Right hindlimb (tissue), 1 donor: ENCODE data around the gene RDH16.
A peak's percentile ranks its signal among the peaks of the same experiment; 100 is the strongest.

Source experiments
- DNase-seq: peaks from one replicate; pipeline ENCODE4 v3.0.0-alpha.2; 2018

Gene RDH16, protein sequence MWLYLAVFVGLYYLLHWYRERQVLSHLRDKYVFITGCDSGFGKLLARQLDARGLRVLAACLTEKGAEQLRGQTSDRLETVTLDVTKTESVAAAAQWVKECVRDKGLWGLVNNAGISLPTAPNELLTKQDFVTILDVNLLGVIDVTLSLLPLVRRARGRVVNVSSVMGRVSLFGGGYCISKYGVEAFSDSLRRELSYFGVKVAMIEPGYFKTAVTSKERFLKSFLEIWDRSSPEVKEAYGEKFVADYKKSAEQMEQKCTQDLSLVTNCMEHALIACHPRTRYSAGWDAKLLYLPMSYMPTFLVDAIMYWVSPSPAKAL

DNA sequence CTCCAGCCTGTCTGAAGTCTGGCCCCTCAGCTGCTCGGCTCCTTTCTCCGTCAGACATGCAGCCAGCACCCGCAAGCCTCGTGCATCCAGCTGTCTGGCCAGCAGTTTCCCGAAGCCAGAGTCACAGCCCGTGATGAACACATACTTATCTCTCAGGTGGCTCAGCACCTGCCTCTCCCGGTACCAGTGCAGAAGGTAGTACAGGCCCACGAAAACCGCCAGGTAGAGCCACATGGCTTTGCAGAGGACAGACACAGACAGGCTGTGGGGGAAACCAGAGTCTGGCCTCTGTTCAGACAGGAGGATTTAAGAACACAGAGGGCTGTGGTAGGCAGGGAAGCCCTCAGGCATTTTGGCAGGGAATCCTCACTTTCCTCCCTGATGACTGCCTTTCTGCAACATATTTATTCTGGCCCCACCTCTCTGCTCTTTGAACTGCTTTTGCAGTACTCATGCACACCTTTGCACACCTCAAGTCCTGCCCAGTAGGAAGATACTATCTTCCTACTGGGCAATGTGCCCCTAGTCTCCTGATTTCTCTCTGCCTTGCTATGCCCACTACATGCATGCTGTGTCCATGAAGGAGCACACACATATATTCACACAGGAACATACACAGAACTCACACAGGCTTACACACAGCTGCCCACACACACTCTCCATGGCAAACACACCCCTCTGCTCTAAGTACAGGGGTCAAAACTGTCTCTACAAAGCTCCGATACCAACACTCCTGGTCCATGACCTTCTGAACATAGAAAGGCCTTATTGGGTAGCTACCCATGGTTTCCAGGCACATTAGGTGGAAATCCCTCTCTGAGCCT lies at the start of gene RDH16:
Gene RDH16 (minus strand): TSS at position 380 of the 824 bp plus-strand sequence. CDS start 146 bp downstream, at position 234.
- no peak for DNase-seq

DNA sequence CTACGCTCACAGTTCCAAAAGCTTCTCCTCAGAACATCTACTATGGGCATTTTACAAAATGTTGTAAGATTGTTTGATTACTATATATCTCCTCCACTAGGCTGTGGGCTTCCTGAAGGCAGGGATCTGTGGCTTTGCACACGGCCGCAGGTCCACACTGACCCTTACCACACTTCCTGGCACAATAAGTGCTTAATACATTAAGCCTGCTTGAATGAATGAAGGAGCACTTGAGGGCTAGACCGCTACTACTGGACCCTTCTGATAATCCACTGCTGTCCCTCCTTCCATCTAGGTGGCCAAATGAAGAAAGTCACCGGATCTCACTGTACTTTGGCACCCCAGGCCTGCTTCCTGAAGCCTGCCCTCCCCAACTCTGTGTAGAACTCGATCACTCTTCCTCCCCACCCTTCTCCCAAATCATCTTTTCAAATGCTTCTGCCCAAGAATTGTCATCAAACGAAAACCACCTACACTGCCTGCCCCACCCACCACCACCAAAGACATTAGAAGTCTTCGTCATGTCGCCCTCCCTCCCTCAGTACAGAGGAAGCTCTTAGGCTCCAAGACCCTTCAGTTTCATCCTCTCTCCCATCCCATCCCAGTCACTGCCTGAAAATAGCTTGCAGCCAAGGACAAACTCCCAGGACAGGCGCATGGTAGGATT lies 49.5 kb upstream of the RDH16 start:
- no peak for DNase-seq

DNA sequence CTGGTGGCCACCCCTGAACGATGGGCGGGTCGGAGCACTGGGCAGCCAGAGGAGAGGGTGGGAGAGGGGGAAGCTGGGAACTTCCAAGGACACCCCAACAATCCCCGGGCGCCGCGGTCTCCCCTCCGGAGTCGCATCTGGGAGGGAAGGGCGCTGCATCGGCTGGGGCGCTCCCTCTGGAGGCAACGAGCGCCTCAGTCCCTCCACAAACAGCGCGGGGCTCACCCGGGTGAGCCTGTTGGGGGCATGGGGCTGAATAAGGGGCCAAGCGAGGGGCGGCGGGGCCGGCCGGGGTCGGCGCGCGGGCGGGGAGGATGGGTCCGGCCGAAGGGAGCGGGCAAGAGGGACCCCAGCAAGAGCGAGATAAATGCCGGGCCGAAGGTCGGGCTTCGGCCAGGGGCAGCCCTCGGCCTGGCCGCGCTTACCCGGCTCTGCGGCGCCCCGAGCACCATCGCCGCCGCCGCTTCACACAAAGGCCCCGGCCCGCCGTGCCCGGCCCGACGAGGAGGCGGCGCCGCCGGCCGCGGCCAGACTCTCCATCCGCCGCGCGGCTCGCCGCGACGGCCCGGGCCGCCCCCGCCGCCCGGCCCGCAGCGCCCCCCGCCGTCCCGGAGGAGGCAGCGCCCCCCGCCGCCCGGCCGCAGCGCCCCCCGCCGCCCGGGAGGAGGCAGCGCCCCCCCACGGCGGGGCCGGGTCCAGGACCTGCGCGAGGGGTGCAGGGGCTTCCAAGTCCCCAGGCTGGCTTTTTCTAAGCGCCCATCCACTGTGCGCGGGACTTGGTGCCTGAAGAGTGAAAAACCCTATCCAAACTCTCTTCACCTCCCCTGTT lies 48.8 kb upstream of the RDH16 start, which contains the start of gene ZBTB39:
Gene ZBTB39 (minus strand): TSS at position 567 of the 829 bp plus-strand sequence. CDS start 1,629 bp downstream, outside the sequence.
- DNase-seq: peak; percentile 75

DNA sequence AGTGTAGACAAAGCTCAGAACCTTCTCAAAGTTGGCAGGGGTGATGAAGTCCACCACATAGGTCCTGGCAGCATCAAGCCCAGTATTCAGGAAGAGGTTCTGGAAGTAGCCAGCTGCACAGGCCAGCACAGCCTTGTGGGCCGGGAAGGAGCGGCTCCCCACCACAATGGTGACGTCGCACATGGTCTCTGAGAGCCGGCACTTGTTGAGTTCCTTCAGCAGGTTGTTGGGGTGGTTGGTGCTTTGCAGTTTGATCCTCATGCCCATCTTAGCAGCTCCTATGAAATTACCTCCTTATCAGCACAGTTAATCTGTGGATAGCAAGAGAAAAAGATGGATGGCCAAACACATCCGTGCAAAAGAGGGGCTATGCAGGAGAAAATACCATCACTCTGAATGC lies 47.2 kb upstream of the RDH16 start:
- no peak for DNase-seq

DNA sequence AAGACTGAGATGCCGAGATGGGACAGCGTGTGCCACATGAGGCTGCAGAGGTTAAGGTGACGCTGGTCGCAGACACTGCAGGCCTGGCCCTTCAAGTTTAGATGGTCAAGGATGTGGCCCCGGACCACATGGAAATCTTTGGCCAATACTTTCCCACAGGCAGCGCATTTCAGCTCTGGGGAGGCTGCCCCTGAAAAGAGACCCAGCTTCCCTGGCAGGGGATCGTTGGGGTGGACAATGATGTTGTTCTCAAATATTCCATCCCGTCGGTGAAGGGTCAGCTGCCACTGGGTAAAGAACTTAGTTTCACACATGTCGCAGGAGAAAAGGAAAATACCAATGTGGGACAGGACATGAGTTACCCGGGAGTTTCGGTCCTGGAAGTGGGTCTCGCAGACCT lies 46.0 kb upstream of the RDH16 start:
- no peak for DNase-seq

DNA sequence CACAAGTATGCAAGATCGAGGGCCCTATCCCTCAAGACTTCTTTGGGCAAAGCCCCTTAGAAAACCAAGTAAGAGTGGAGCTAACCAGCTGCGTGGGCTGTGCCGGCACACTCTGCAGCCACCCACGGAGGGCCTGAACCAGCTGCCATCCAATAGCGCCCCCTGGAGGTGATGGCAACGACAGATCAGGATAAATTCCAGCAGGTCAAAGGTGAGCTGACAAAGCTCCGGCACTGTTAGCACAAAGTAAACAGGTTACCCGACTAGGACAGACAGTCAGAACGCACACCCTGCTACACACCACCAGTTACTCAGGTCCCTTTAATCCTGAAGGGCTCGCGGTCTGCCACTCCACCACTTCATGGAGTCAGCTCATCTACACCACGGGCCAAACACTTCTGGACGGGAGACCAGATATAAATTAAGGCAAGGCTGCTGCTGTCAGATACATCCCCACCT lies 44.1 kb upstream of the RDH16 start:
- no peak for DNase-seq

DNA sequence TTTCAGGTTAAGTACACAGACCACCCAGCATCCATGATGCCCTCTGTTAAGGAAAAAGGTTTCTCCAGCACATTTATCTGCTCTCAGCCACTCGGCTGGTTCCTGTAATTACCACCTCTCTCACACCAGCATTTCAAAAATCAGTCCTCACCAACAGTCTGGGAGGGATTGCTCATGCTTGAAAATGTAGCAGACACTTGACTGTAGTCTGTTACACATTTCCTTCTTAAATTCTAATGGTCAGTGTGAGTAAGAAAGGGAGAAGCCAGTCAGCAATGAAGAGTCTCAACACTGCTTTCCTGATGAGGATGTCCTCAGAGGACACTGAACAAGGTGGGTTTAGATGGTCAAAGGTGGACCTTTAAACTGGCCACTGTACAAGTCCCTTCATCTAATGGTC lies 43.0 kb upstream of the RDH16 start:
- no peak for DNase-seq

DNA sequence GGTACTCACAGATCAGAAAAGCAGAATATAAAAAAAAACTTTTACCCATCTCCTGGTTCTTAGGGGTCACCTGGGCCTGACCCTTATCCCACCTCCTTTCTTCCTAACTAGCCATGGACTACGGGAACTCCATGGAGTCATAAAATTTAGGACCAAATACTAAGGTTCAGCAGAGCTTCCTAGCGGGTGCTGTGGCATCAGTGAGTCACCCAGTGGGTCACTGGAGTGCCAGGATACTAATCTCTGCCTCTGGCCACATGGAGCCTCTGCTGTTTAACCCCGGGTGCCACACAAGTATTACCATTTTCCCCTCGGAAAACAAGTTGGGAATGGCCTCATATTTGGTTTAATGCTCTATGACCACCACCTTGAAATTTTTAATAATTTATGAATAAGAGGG lies 42.0 kb upstream of the RDH16 start:
- DNase-seq: no peak

DNA sequence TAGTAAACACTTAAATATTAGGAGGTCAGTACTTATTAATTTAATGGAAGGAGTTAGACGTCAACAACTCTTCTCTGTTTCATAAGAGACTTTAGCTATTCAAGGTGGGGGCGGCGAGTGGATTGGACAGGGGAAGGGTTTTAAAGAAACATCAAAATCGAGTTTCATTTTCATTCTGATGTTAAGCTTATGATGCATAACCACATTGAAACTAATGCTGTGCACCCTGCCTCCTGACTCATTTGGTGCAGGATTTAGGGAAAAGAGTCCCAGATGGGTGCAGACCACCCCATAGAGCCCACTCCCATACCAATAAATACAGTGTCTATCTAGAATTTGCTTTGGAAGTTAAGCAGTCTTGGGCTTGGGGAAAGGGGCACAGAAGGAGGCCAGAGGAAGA lies 41.6 kb upstream of the RDH16 start:
- DNase-seq: no peak

DNA sequence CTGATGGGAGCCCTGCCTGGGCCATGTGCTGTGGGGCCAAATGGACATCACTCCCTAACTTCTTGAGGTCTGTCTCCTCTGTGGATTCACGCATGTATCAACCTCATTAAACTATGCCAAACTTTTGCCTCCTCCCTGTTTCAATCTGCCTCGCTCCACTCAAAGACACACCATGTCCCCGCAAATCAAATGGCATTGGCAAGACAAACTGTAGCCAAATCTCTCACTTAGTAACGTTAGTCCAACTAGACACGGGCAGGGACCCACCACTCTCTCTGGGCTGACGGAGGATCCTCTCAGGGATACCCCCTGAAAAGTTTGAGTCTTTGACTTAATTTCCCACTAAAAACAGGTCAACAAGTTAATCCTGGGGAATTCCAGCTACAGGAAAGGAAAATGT lies 40.9 kb upstream of the RDH16 start:
- DNase-seq: no peak

DNA sequence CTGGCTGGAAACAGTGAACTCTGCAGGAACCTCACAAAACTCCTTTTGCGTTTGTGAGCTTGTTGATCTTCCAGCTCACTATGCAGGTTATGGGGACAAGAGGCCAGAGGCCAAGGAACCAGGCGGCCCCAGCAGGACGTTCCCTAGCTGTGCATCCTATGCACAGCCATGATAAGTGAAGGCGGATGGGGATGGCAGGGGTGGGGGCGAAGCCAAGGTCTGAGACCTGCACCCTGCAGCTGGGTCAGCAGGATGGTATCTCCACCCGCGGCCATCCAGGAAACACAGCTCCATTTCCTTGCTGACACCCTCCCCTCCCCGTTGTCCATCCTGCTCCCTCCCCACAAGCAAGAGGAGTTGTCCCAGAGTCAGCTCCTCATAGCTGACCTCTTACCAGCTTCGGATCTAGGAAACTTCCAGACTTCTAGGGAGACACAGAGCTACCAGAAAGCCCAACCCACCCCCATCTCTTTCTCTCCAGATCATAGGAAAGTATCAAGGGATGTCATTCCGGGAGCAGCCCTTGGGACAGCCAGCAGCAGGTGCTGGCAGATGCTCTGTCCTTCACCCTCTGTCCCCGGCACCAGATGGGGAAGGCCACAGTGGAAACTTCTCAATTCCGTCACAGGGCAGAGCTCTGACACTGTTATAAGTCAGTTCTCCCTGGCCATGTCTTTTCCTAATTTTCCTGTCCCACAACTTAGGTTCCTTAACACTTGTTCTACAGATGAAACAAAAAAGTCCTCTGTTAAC lies 39.6 kb upstream of the RDH16 start:
- no peak for DNase-seq

DNA sequence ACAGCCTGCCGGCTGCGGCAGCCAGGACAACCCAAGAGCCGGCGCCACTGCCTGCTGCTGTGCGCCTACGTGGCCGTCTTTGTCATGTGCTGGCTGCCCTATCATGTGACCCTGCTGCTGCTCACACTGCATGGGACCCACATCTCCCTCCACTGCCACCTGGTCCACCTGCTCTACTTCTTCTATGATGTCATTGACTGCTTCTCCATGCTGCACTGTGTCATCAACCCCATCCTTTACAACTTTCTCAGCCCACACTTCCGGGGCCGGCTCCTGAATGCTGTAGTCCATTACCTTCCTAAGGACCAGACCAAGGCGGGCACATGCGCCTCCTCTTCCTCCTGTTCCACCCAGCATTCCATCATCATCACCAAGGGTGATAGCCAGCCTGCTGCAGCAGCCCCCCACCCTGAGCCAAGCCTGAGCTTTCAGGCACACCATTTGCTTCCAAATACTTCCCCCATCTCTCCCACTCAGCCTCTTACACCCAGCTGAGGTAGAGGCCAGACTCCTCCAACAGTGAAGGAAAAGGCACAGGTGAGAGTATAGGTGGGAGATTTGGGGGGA lies 38.6 kb upstream of the RDH16 start:
- DNase-seq: no peak

DNA sequence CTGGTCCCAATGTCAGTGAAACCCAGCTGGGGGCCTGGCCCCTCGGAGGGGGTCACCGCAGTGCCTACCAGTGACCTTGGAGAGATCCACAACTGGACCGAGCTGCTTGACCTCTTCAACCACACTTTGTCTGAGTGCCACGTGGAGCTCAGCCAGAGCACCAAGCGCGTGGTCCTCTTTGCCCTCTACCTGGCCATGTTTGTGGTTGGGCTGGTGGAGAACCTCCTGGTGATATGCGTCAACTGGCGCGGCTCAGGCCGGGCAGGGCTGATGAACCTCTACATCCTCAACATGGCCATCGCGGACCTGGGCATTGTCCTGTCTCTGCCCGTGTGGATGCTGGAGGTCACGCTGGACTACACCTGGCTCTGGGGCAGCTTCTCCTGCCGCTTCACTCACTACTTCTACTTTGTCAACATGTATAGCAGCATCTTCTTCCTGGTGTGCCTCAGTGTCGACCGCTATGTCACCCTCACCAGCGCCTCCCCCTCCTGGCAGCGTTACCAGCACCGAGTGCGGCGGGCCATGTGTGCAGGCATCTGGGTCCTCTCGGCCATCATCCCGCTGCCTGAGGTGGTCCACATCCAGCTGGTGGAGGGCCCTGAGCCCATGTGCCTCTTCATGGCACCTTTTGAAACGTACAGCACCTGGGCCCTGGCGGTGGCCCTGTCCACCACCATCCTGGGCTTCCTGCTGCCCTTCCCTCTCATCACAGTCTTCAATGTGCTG lies 38.0 kb upstream of the RDH16 start:
- DNase-seq: no peak

DNA sequence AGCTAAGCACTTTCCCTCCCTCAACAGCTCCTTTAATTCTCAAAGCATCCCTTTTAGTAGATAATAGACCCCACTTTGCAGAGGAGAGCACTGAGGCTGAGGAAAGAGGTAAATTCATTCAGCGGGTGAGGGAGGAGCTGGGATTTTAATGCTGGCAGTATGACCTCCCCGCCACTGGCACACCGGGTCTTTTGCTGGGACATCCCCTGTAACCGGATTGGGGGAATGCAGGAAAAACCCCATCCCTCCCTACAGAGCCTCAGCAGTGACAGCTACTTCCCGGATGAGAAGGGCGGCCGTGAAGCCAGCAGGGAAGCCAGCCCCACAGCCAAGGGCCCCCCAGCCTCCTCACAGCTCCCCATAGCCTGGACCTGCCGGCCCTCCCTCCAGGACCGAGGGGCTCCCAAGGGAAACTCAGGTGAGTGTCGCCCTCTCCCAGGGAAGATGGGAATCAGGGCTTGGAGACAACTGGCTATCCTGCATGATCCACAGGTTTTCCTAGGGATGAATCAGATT lies 36.9 kb upstream of the RDH16 start:
- no peak for DNase-seq

DNA sequence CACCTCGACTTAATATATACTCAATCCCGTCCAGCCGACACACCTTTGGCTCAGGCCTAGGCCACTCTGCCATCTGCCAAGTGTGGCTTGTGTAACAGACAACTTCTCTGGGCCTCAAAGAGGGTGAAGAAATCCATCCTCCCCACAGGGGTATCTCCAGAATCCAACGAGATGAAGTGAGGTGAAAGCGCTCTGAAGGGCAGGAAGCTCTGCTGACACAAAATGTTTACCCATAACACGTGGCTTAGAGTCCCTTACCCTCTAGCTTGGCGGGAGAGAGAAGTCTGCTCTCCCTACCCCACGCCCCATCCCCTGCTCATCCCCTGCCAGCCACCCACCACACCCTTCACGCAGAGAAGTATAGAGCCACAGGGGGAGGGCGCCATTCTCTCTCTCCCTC lies 35.9 kb upstream of the RDH16 start:
- DNase-seq: no peak

DNA sequence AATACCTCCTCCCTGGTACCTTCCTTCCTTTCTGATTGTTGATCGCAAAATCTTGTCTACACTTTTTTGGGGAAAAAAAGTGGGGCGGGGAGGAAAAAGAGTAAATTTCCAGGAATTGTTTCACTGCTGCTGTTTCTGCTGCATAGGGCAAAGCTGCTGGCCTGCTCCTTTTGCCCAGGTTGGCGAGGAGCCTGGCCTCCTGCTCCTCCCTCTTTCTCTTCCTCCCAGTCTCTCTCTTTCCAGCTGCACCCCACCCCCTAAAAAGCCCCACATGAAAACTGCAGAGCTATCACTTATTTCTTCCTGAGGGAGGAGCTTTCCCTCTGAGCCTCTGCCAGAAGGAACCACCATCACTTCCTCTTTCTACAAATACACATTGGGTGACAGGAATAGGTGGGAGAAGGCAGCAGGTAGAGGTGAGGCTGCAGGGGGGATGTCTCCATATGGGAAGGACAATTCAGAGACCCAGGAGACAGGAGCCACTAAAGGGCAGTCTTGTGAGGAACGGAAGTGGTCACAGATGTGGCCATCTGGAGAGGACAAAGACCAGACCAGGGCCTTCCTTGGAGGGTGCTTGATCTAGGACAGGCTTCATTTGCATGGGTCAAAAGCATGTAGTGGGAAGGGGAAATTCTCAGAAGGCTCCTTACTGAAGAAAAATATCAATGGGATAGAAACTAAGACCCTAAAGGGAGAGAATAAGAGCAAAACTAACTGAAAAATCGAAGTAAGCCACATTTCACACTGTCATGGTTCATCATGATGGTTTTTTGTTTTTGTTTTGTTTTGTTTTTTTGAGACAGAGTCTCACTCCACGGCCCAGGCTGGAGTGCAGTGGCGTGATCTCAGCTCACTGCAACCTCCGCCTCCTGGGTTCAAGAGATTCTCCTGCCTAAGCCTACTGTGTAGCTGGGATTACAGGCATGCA lies 34.2 kb upstream of the RDH16 start:
- peak; percentile 6 for DNase-seq

DNA sequence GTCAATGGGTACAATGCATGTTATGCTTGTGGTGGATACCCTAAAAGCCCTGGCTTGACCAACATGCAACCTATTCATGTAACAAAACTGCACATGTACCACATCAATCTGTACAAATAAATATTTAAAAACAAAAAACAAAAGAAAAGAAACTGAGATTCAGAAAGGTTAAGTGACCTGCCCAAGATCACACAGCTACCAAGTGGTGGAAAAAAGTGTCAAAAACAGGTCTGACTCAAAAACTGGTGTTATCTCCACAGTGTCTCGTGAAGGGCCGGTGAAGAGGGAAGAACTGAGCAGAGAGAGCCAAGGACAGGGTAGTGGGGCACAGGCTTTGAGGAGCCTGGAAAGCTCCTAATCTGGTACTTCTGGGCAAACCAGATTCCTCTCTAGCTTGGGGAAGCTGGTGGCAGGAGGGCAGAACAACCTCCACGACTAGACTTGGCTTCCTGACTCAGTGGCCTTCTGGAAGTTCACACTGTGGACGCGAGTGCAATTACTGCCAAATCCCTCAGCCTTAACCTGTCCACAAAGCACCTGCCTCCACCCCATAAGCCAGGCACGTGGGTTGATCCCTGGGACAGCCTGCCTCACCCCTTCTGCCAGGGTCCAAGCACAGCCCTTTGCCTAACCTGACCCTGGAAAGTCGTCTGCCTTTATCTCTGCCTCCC lies 33.4 kb upstream of the RDH16 start:
- DNase-seq: peak; percentile 16

DNA sequence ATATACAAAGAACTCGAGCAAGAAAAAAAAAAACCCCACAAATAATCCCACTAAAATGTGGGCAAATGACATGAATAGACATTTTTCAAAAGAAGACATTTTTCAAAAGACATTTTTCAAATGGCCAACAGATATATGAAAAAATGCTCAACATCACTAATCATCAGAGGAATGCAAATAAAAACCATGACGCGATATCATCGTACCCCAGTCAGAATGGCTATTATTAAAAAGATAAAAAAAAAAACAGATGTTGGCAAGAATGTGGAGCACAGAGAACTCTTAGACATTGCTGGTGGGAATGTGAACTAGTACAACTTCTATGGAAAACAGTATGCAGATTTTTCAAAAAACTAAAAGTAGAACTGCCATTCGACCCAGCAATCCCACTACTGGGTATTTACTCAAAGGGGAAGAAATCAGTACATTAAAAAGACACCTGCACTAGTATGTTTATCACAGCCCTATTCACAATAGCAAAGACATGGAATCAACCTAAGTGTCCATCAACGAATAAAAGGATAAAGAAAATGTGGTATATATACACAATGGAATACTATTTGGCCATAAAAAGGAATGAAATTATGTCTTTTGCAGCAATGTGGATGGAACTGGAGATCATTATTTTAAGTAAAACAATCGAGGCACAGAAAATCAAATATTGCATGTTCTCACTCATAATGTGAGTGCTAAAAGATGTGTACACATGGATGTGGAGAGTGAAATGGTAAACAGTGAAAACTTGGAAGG lies 32.6 kb upstream of the RDH16 start:
- no peak for DNase-seq
